ENCODE results near the gene COL20A1. TPM values are rescaled to one million over a fixed set of nuclear protein-coding genes. Genes with fewer than 3 reads are reported as not detected.
A peak's percentile ranks its signal among the peaks of the same experiment; 100 is the strongest.

Gene COL20A1
- total and polyA plus RNA-seq, 4 donors, result 0.06 to 0.09 TPM; not detected in 2

DNA sequence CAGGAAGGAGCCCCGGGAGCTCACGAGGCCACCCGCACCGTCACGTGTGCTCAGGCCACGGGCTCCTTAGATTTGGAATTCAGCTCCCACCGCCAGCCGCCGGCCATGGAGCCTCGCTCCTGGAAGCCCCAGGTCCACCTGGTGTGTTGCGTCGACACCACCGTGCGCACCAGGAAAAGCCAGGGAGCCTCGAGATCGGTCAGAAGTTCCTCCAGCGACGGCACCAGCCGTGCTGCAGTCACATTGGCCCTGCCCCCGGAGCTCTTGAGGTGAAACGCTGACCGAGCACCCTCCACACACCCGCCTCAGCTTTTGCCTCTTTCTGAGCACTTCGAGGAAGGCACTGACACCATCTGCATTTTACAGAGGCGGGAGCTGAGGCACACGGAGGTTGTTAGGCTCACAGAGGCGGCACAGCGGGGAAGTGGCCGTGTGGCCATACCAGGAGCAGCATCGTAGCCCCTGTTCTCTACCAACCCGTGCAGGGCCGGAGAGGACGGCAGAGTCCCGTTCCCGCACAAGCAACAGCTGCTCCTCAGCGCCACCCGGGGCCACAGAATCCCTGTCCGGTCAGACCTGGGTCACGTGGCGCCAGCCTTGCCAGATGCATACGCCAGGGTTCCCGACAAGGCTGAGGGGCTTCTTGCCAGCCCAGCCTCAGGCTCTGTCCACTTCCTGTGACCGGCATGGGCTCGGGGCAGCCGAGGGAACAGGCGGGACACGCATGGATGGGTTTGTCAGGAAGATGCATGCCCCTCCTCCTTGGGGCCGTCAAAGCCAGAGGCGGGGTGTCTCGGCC lies 46.3 kb upstream of the COL20A1 start:
- Histone ChIP-seq H3K9ac (ENCODE audit: insufficient read depth in 1 of 2, low read length in 2 of 2) (no peak overlapping the region), H3K4me1 (ENCODE audit: control insufficient read depth in 5 of 5, insufficient read depth in 5 of 5, low read length in 5 of 5) (peaks cover 0 to 4% (median 0%) of the 10 kb centered on the region in 5 donors), H3K27ac (ENCODE audit: low read depth in 1 of 2, low read length in 1 of 2) (no peak overlapping the region), H3K9me3 (ENCODE audit: control insufficient read depth in 4 of 4, insufficient read depth in 3 of 4, low read length in 3 of 4) (no peaks in the 10 kb centered on the region), H3K4me3 (no peak overlapping the region), H3K36me3 (ENCODE audit: control insufficient read depth in 4 of 4, insufficient read depth in 4 of 4, low read length in 4 of 4) (no peaks in the 10 kb centered on the region), H3K27me3 (ENCODE audit: control insufficient read depth in 3 of 3, insufficient read depth in 3 of 3, low read length in 2 of 3) (peaks cover 0 to 5% (median 2%) of the 10 kb centered on the region in 3 donors)
- no peak for ATAC-seq (ENCODE audit: insufficient read depth, low FRiP score)
- 35 to 39% methylated on average over 50 of the region's 50 CpGs for WGBS, 2 donors
- TF ChIP-seq, protein P1, sequence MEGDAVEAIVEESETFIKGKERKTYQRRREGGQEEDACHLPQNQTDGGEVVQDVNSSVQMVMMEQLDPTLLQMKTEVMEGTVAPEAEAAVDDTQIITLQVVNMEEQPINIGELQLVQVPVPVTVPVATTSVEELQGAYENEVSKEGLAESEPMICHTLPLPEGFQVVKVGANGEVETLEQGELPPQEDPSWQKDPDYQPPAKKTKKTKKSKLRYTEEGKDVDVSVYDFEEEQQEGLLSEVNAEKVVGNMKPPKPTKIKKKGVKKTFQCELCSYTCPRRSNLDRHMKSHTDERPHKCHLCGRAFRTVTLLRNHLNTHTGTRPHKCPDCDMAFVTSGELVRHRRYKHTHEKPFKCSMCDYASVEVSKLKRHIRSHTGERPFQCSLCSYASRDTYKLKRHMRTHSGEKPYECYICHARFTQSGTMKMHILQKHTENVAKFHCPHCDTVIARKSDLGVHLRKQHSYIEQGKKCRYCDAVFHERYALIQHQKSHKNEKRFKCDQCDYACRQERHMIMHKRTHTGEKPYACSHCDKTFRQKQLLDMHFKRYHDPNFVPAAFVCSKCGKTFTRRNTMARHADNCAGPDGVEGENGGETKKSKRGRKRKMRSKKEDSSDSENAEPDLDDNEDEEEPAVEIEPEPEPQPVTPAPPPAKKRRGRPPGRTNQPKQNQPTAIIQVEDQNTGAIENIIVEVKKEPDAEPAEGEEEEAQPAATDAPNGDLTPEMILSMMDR (IDR thresholded peaks at IDR 0.05; ENCODE audit: control extremely low read depth, extremely low read depth), result no peak
- peak in 1 of 3 donors; percentile 79 for DNase-seq

DNA sequence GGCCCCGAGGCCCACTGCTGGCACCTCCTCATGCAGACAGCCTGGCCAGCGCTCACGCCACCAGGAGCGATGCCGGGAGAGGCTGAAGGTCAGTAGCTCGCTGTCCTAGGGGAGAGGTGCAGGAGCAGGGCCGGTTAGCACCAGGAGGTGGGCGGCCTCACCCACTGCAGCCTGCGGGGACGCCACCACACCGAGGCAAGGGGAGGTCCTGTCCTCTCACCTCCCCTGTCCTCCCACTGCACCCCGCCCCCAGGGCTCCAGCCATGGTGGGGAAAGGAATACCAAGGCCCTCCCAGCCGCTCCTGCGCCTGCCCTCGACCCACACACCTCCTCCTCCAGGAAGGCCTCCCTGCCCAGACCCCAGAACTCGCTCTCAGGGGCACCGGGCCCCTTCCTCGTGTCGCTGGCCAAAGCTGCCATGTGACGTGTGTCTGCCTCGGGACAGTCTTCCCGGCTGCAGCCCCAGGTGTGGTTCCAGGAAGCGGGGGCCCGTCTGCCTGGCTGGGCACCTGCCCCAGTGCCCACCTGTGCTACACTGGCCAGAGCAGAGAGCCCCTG lies 45.2 kb upstream of the COL20A1 start:
- Histone ChIP-seq H3K27me3 (ENCODE audit: control insufficient read depth in 3 of 3, insufficient read depth in 3 of 3, low read length in 2 of 3) (peaks cover 0 to 13% (median 13%) of the 10 kb centered on the region in 3 donors), H3K36me3 (ENCODE audit: control insufficient read depth in 4 of 4, insufficient read depth in 4 of 4, low read length in 4 of 4) (no peaks in the 10 kb centered on the region), H3K9ac (ENCODE audit: insufficient read depth in 1 of 2, low read length in 2 of 2) (no peak overlapping the region), H3K9me3 (ENCODE audit: control insufficient read depth in 4 of 4, insufficient read depth in 3 of 4, low read length in 3 of 4) (no peaks in the 10 kb centered on the region), H3K27ac (ENCODE audit: low read depth in 1 of 2, low read length in 1 of 2) (no peak overlapping the region), H3K4me3 (no peak overlapping the region), H3K4me1 (ENCODE audit: control insufficient read depth in 5 of 5, insufficient read depth in 5 of 5, low read length in 5 of 5) (peaks cover 0 to 4% (median 0%) of the 10 kb centered on the region in 5 donors)
- TF ChIP-seq, protein P1 (IDR thresholded peaks at IDR 0.05; ENCODE audit: control extremely low read depth, extremely low read depth), result no peak
- 67 to 73% methylated on average over 19 to 24 of the region's 24 CpGs for WGBS, 2 donors
- no peak for ATAC-seq (ENCODE audit: insufficient read depth, low FRiP score)
- DNase-seq, result no peak

DNA sequence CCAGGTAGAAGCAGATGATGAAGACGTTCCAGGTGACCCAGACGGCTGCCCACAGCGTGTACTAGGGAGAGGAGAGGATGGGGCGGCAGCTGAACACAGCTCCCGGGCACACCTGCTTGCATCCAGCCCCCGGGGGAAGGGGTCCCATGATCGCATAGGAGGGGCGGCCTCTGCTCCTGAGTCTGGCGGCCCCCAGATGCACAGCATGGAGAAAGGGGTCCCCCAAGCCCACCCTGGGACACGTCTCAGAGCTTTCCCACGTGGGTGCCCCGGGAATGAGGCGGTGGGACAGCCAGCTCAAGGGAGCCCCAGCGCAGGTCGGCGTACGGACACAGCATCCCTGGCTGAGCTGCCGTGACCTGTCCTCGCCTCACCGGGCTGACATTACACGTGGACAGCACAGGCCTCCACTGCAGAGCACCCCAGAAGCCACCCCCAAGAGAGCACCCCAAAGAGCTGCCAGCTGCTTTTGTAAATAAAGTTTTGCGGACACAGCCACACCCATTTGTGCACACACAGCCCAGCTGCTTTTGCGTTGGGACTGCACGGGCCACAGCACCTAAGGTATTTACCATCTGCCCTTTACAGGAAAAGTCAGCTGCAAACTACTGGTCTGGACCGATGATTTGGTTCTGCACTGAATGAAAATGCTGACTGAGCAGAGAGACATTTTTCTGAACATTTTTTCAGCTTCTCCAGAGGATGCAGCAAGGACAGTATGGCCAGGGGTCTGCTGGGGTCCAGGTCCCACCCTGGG lies 44.0 kb upstream of the COL20A1 start:
- no peak overlapping the region for H3K4me3 ChIP-seq
- no peaks in the 10 kb centered on the region for H3K9me3 ChIP-seq (ENCODE audit: control insufficient read depth in 4 of 4, insufficient read depth in 3 of 4, low read length in 3 of 4)
- WGBS, 2 donors, result 73 to 80% methylated on average over 25 of the region's 25 CpGs
- peaks cover 0 to 17% (median 16%) of the 10 kb centered on the region in 3 donors for H3K27me3 ChIP-seq (ENCODE audit: control insufficient read depth in 3 of 3, insufficient read depth in 3 of 3, low read length in 2 of 3)
- ATAC-seq (ENCODE audit: insufficient read depth, low FRiP score) (no peak), DNase-seq (no peak)
- TF ChIP-seq, protein P1 (IDR thresholded peaks at IDR 0.05; ENCODE audit: control extremely low read depth, extremely low read depth), result no peak
- no peak overlapping the region for H3K9ac ChIP-seq (ENCODE audit: insufficient read depth in 1 of 2, low read length in 2 of 2)
- no peaks in the 10 kb centered on the region for H3K36me3 ChIP-seq (ENCODE audit: control insufficient read depth in 4 of 4, insufficient read depth in 4 of 4, low read length in 4 of 4)
- H3K4me1 ChIP-seq (ENCODE audit: control insufficient read depth in 5 of 5, insufficient read depth in 5 of 5, low read length in 5 of 5), result peaks cover 0 to 10% (median 0%) of the 10 kb centered on the region in 5 donors
- no peak overlapping the region for H3K27ac ChIP-seq (ENCODE audit: low read depth in 1 of 2, low read length in 1 of 2)
